Endothelial cell of umbilical vein (primary cell): ENCODE data around the gene F3.

Source experiments
- CTCF ChIP-seq, 2 donors: IDR thresholded peaks; 1 replicate in 1 of 2; 2 replicates in 1 of 2; pipeline ENCODE4 v1.5.1; 2011; ENCODE audit warnings: low read length in 2 of 2, mild to moderate bottlenecking in 2 of 2, moderate library complexity in 2 of 2, control low read depth in 1 of 2, inconsistent platforms in 1 of 2, low read depth in 1 of 2; ENCODE audit not compliant: insufficient read depth in 1 of 2; ENCODE audit errors: extremely low read depth in 1 of 2
- MYC ChIP-seq: IDR thresholded peaks from one replicate; pipeline ENCODE4 v1.6.1; 2011; ENCODE audit warnings: mild to moderate bottlenecking, low read depth, low read length

GRCh38 chr1:94582565-94582964, 41.0 kb upstream of the F3 start:
- TF ChIP-seq MYC, result no peak
- no peak for TF ChIP-seq CTCF (IDR thresholded peaks at IDR 0.05; ENCODE audit: extremely low read depth in 1 of 2, insufficient read depth in 1 of 2, low read depth in 1 of 2, low read length in 2 of 2)
